ENCODE measurements around the gene TLR4.
A peak's percentile ranks its signal among the peaks of the same experiment; 100 is the strongest.

Gene TLR4

DNA sequence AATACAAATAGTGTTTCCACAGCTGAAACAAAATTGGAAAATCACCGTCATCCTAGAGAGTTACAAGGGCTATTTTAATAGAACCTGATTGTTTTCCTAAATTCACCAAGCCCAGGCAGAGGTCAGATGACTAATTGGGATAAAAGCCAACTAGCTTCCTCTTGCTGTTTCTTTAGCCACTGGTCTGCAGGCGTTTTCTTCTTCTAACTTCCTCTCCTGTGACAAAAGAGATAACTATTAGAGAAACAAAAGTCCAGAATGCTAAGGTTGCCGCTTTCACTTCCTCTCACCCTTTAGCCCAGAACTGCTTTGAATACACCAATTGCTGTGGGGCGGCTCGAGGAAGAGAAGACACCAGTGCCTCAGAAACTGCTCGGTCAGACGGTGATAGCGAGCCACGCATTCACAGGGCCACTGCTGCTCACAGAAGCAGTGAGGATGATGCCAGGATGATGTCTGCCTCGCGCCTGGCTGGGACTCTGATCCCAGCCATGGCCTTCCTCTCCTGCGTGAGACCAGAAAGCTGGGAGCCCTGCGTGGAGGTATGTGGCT, at the start of gene TLR4:
TLR4 (plus strand) TSS at position 380 of the 552 bp plus-strand sequence; CDS start at position 450, 70 bp downstream.
- TF ChIP-seq, protein P1, sequence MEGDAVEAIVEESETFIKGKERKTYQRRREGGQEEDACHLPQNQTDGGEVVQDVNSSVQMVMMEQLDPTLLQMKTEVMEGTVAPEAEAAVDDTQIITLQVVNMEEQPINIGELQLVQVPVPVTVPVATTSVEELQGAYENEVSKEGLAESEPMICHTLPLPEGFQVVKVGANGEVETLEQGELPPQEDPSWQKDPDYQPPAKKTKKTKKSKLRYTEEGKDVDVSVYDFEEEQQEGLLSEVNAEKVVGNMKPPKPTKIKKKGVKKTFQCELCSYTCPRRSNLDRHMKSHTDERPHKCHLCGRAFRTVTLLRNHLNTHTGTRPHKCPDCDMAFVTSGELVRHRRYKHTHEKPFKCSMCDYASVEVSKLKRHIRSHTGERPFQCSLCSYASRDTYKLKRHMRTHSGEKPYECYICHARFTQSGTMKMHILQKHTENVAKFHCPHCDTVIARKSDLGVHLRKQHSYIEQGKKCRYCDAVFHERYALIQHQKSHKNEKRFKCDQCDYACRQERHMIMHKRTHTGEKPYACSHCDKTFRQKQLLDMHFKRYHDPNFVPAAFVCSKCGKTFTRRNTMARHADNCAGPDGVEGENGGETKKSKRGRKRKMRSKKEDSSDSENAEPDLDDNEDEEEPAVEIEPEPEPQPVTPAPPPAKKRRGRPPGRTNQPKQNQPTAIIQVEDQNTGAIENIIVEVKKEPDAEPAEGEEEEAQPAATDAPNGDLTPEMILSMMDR (IDR thresholded peaks at IDR 0.05; ENCODE audit: unreplicated experiment in 3 of 3): no peak
- Mint-ChIP-seq H3K4me3 (peak within 1 kb of the TSS; percentile 47 to 66 (median 66)), H3K27me3 (ENCODE audit: low read depth) (no peaks in the 10 kb centered on the region), H3K4me1 (peaks cover 18% of the 10 kb centered on the region), H3K36me3 (ENCODE audit: low read depth) (no peaks in the 10 kb centered on the region), H3K9me3 (no peaks in the 10 kb centered on the region), H3K27ac (peak within 1 kb of the TSS; percentile 30 to 66 (median 65))

DNA sequence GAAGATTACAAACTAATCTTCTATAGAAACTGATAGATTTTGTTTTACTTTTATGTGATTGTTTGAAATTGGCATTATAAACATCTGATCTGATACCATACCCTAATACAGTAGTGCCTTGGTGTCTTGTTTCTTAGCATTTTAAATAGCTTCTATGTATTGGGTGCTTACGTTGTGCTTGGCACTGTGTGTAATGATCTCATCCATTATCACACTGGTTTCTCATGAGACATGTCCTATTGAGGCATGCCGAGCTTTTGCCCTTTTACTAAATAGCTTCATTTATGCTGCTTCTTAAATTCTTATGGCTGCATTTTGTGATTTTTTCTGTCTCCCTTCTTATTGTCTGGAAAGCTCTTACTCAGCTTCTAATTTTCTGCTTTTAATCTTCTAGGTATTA, 48.2 kb upstream of the TLR4 start:
- TF ChIP-seq, protein P1 (IDR thresholded peaks at IDR 0.05; ENCODE audit: unreplicated experiment in 3 of 3): no peak
- Mint-ChIP-seq H3K9me3 (no peaks in the 10 kb centered on the region), H3K27me3 (ENCODE audit: low read depth) (no peaks in the 10 kb centered on the region), H3K27ac (no peak overlapping the region), H3K4me3 (no peak overlapping the region), H3K36me3 (ENCODE audit: low read depth) (no peaks in the 10 kb centered on the region), H3K4me1 (no peaks in the 10 kb centered on the region)

DNA sequence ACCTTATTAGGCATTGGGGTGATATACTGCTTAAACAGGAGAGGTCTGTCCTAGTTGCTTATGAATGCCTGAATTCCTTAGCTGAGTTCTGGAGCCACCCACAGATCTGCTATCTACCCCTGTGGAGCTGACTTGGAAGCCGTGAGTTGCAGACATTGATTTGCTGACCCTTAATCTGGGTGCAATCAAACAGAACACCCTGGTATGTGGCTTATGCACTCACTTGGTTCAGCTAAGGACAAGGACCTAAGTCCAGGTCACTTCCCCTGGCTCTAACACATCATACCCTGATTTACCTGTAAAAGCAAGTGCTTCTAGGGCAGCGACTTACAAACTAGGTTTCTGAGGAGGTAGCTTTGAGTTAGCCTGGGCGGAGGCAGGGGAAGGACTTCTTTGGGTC, 41.6 kb upstream of the TLR4 start:
- no peak overlapping the region for H3K4me3 Mint-ChIP-seq
- H3K27ac Mint-ChIP-seq: no peak overlapping the region
- H3K27me3 Mint-ChIP-seq (ENCODE audit: low read depth): no peaks in the 10 kb centered on the region
- no peaks in the 10 kb centered on the region for H3K4me1 Mint-ChIP-seq
- TF ChIP-seq, protein P1 (IDR thresholded peaks at IDR 0.05; ENCODE audit: unreplicated experiment in 3 of 3): no peak
- no peaks in the 10 kb centered on the region for H3K36me3 Mint-ChIP-seq (ENCODE audit: low read depth)
- peaks cover 3% of the 10 kb centered on the region for H3K9me3 Mint-ChIP-seq

DNA sequence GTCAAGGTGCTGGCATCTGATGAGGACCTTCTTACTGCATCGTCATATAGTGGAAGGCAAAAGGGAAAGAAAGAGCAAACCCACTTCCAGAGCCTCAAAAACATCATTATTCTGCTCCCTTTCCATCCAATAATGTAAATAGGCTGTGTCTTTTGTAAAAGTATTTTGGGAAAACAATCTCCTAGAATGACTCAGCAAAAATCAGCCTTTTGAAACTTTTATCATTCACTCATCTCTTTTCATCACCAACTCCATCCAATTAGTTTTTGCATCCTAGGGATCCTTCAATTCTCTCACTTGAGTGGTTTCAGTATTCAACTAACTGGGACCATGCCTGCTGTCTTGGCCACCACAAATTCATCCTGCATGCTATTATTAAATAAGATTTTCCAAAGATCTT, 39.8 kb upstream of the TLR4 start:
- Mint-ChIP-seq H3K27ac (no peak overlapping the region), H3K9me3 (peaks cover 3% of the 10 kb centered on the region), H3K27me3 (ENCODE audit: low read depth) (no peaks in the 10 kb centered on the region), H3K4me3 (no peak overlapping the region), H3K4me1 (no peaks in the 10 kb centered on the region), H3K36me3 (ENCODE audit: low read depth) (no peaks in the 10 kb centered on the region)
- TF ChIP-seq, protein P1 (IDR thresholded peaks at IDR 0.05; ENCODE audit: unreplicated experiment in 3 of 3): no peak

DNA sequence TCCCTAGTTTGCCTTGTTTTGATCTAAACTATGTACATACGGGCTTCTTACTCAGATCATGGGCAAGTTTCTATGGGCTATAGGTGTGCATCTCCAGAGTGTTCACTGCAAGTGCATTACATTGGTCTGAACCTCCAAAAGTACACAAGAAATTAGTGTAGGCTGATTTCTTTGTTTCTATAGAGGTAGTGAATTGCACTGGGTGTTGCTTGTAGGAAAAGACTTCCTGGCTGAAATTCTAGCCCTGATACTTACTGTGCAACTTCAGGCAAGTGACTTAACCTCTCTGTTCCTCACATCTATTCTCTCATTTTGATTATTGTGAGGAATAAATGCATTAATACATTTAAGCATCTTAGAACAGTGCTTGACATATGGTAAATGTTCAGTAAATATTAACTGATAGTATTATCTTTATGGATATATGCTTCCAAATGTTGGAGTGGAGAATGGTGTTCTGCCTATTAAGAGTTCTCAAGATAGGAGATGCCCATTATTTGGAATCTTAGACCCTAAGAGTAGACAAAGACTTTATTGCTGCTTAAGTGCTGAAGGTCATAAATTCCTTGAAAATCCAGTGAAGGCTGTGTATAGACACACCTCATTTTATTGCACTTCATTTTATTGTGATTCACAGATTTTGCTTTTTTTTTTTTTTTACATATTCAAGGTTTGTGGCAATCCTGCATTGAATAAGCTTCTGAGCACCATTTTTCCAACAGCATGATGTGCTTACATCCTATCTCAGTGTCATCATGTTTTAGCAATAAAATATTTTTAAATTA, 38.4 kb upstream of the TLR4 start:
- H3K9me3 Mint-ChIP-seq: peaks cover 3% of the 10 kb centered on the region
- H3K36me3 Mint-ChIP-seq (ENCODE audit: low read depth): no peaks in the 10 kb centered on the region
- TF ChIP-seq, protein P1 (IDR thresholded peaks at IDR 0.05; ENCODE audit: unreplicated experiment in 3 of 3): no peak
- no peaks in the 10 kb centered on the region for H3K4me1 Mint-ChIP-seq
- H3K4me3 Mint-ChIP-seq: no peak overlapping the region
- no peak overlapping the region for H3K27ac Mint-ChIP-seq
- H3K27me3 Mint-ChIP-seq (ENCODE audit: low read depth): no peaks in the 10 kb centered on the region

DNA sequence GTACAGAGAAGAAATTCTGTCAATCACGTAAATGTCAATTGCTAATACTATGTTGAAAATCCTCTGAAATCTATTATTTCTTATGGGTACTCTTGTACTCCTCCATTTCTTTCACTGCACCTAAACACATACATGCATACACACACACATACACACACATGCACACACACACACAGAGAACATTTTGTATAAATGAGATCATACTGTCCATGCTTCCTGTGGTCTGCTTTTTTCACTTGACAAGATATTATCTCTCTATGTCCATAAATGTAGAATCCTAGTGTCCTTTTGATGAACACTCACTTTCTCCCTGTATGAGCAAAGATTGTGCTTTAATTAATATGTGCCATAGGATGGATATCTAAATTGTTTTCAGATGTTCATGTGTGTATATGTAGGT, 32.7 kb upstream of the TLR4 start:
- Mint-ChIP-seq H3K36me3 (ENCODE audit: low read depth) (no peaks in the 10 kb centered on the region), H3K27me3 (ENCODE audit: low read depth) (peaks cover 5% of the 10 kb centered on the region), H3K9me3 (no peaks in the 10 kb centered on the region), H3K27ac (no peak overlapping the region), H3K4me1 (no peaks in the 10 kb centered on the region), H3K4me3 (no peak overlapping the region)
- TF ChIP-seq, protein P1 (IDR thresholded peaks at IDR 0.05; ENCODE audit: unreplicated experiment in 3 of 3): no peak

Data from nephron (organoid).